Left ventricle myocardium inferior (tissue), 1 donor: ENCODE measurements around the gene VAPB. TPM values are rescaled to one million over a fixed set of nuclear protein-coding genes. Genes with fewer than 3 reads are reported as not detected.
A peak's percentile ranks its signal among the peaks of the same experiment; 100 is the strongest.
"Not testable (repeated sequence)": the region's sequence is repeated elsewhere in the genome, so short reads cannot be mapped to it uniquely, and the experiment has no call there.

ENCODE experiments used
- DNase-seq: peaks from one replicate; pipeline ENCODE4 v3.0.0-alpha.2; 2020
- H3K27ac ChIP-seq: fragments of 200-600 bp; replicated peaks from 2 replicates; pipeline ENCODE4 v1.8.0; 2021
- H3K27me3 ChIP-seq: fragments of 200-600 bp; 2 replicates; pipeline ENCODE4 v1.8.0; 2021; ENCODE audit warnings: low read depth
- H3K36me3 ChIP-seq: fragments of 200-600 bp; 2 replicates; pipeline ENCODE4 v1.8.0; 2021
- H3K4me1 ChIP-seq: fragments of 200-600 bp; 2 replicates; pipeline ENCODE4 v1.8.0; 2021
- H3K4me3 ChIP-seq: fragments of 200-600 bp; 2 replicates; pipeline ENCODE4 v1.8.0; 2021; ENCODE audit warnings: mild to moderate bottlenecking, moderate library complexity
- H3K9me3 ChIP-seq: fragments of 200-600 bp; replicated peaks from 2 replicates; pipeline ENCODE4 v1.8.0; 2021
- intact Hi-C: fragments of 100-400 bp; cut with micrococcal nuclease; formaldehyde crosslinking; loops from one replicate; pipeline ENCODE4 v1.11.0; 2022
- total RNA-seq: library from RNA; stranded (reverse); fragmentation: NEBNext Ultra II Directional; extraction: Animal tissue kit (Norgen Biotek cat#: 25700); gene quantifications from one replicate; pipeline ENCODE4 v1.2.1, GENCODE V29; 2021
- TF ChIP-seq, protein P1 (sequence below): fragments of 200-600 bp; IDR thresholded peaks from 2 replicates; pipeline ENCODE4 v1.8.0; 2021; ENCODE audit warnings: antibody characterized with exemption, mild to moderate bottlenecking, borderline replicate concordance
- donor health status: DM: no; HTN: yes; CAD: no; lungs with severe emphysema.

Gene VAPB
- total RNA-seq, 1 donor from 2014 or later = 72.6 TPM

DNA sequence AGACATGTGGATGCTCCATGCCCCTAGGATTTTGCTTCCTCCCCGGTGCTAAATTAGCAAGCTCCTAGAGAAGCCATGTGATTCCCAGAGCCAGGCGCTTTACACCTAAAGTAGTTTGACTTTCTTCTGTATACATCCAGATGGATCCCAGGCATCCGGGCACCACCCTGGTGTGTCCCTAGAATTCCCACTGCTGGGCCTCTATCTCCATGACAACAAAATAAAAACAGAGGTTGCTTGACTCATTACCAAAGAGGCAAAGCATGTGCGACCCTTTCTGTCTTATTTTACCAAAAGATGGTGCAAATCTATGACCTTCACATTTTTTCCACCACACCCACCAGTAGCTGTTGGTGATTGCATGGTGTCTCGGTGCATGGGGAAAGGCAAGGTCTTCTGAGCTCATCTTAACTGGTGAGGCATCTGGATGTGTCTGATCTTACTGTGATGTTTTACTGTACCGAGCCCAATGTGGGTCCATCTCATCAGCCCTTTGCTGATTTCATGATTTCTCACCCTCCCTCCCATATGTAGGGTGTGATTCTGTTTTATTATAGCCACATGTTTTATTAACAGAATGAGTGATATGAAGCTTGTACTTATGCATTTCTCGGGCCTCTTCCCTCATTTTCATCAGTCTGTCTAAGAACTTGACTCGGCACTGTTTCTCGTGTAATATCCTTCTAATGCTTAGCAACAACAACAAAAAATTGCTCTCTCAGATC, 27.4 kb upstream of the VAPB start:
- H3K36me3 ChIP-seq = peaks cover 51% of the 10 kb centered on the region
- H3K27ac ChIP-seq = peak overlapping the region; percentile 9
- TF ChIP-seq, protein P1, sequence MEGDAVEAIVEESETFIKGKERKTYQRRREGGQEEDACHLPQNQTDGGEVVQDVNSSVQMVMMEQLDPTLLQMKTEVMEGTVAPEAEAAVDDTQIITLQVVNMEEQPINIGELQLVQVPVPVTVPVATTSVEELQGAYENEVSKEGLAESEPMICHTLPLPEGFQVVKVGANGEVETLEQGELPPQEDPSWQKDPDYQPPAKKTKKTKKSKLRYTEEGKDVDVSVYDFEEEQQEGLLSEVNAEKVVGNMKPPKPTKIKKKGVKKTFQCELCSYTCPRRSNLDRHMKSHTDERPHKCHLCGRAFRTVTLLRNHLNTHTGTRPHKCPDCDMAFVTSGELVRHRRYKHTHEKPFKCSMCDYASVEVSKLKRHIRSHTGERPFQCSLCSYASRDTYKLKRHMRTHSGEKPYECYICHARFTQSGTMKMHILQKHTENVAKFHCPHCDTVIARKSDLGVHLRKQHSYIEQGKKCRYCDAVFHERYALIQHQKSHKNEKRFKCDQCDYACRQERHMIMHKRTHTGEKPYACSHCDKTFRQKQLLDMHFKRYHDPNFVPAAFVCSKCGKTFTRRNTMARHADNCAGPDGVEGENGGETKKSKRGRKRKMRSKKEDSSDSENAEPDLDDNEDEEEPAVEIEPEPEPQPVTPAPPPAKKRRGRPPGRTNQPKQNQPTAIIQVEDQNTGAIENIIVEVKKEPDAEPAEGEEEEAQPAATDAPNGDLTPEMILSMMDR = no peak
- intact Hi-C loops = no loop called here
- H3K9me3 ChIP-seq = no peaks in the 10 kb centered on the region
- DNase-seq = no peak
- H3K27me3 ChIP-seq = no peaks in the 10 kb centered on the region
- peaks cover 14% of the 10 kb centered on the region for H3K4me1 ChIP-seq
- H3K4me3 ChIP-seq = no peak overlapping the region

DNA sequence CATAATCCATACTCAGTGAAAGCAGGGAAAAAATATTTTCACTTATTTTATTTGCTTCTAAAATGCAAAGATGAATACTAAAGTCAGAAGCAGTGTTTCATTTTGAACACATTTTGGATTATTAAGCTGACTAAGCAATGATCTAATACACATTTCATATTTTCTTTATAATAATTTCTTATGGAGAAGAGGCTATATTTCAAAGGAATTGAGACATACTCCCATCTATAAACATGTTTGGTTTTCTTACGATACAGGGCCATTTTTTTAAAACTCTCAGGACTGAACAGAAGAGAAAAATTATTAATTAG, 26.9 kb upstream of the VAPB start:
- Histone ChIP-seq H3K4me3 (no peak overlapping the region), H3K27me3 (no peaks in the 10 kb centered on the region), H3K9me3 (no peaks in the 10 kb centered on the region), H3K27ac (no peak overlapping the region), H3K4me1 (peaks cover 14% of the 10 kb centered on the region), H3K36me3 (peaks cover 46% of the 10 kb centered on the region)
- TF ChIP-seq, protein P1 = no peak
- intact Hi-C loops = no loop called here
- DNase-seq = no peak

DNA sequence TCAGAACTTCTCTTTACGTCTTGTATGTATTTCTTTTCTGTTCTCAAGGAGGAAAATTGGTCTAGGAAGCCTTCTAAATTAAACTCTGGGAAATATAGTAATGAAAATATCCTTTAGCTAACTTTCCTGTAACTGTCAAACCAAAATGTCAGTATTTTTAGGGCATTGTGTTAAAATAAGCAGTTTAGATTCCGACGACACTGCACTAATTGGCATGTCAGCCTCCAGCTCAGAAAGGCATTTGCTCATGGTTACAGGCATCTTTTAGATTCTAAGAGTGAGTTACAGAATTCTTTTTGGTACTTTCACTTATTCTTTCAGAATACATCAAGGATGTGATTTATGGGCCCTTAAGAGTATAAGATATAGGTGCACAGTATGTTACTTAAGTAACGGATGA, 26.1 kb upstream of the VAPB start:
- TF ChIP-seq, protein P1 = no peak
- Histone ChIP-seq H3K36me3 (peaks cover 39% of the 10 kb centered on the region), H3K9me3 (no peaks in the 10 kb centered on the region), H3K4me1 (peaks cover 14% of the 10 kb centered on the region), H3K27ac (no peak overlapping the region), H3K4me3 (no peak overlapping the region), H3K27me3 (no peaks in the 10 kb centered on the region)
- intact Hi-C loops = no loop called here
- DNase-seq = no peak

DNA sequence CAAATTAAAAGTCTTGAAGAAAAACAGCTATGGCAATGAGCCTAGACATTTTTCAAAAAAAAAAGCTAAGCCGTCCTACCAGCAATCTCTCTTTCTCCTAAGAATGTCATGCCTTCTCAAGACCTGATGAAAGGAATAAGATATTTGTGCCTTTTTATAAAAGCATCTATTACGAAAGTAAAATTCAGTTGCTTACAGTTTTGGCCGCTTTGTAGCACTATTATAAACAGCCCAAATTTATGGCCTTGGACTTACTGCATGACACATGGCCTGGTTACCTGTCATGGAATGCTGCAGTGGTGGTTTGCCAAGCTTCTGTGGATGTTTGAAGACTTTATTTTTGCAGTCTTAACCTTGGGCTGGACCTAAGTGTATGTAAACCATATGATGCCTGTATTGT, 22.2 kb upstream of the VAPB start:
- Histone ChIP-seq H3K4me3 (no peak overlapping the region), H3K27ac (no peak overlapping the region), H3K27me3 (no peaks in the 10 kb centered on the region), H3K36me3 (peaks cover 11% of the 10 kb centered on the region), H3K4me1 (no peaks in the 10 kb centered on the region), H3K9me3 (no peaks in the 10 kb centered on the region)
- TF ChIP-seq, protein P1 = no peak
- no peak for DNase-seq
- intact Hi-C loops = no loop called here

DNA sequence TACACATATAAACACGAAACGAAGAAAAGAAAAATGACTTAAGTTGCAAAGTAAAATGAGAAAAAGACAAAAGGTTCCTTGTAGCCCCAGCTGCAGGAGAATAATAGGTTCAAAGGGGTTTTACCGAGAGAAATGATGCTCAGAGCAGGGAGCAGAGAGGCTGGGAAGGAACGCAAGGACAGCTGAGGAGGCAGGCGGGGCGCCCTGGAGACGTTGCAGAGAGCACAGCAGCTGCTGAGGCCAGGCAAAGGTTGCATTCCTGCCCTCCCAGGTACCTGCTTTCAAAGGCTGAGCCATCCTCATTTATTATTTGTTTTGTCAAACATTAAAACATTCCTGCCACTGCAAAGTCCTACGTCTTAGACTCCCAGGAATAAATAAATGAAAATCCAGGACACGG, 16.2 kb upstream of the VAPB start:
- Histone ChIP-seq H3K36me3 (no peaks in the 10 kb centered on the region), H3K4me1 (no peaks in the 10 kb centered on the region), H3K4me3 (no peak overlapping the region), H3K27ac (no peak overlapping the region), H3K9me3 (no peaks in the 10 kb centered on the region), H3K27me3 (peaks cover 15% of the 10 kb centered on the region)
- intact Hi-C loops = no loop called here
- DNase-seq = no peak
- TF ChIP-seq, protein P1 = no peak

DNA sequence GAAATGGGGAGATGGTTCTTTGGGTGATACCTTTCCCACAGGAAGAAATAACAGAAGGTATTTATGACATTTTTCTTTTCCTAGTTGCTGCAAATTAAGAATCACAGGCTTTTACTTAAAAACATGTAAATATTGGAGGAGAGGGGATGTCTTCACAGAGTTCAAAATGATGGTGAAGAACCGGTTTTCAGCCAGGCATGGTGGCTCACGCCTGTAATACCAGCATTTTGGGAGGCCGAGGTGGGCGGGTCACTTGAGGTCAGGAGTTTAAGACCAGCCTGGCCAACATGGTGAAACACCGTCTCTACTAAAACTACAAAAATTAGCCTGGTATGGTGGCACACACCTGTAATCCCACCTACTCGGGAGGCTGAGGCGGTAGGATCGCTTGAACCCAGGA, 15.7 kb upstream of the VAPB start:
- H3K27me3 ChIP-seq = peaks cover 15% of the 10 kb centered on the region
- H3K4me1 ChIP-seq, H3K27ac ChIP-seq, intact Hi-C loops, H3K36me3 ChIP-seq, H3K4me3 ChIP-seq, DNase-seq, H3K9me3 ChIP-seq: not testable (repeated sequence)
